ENCODE measurements around the gene ASCL5. TPM values are rescaled to one million over a fixed set of nuclear protein-coding genes. Genes with fewer than 3 reads are reported as not detected.

Gene ASCL5
- total and polyA plus RNA-seq, 10 of the 15 experiments (the other 5 are each of a cell fraction or from before 2014, with no cell fraction given): 0.04 TPM; not detected in 9

- Histone ChIP-seq H3K27me3 (replicated peaks in 1 of 2; ENCODE audit: control insufficient read depth in 2 of 2, insufficient read depth in 2 of 2, low read length in 1 of 2) (peaks cover 2% of the 10 kb centered on the region in 2 experiments; a peak in 3 of 4 replicates), H3K36me3 (ENCODE audit: control insufficient read depth in 2 of 2, insufficient read depth in 2 of 2, low read length in 1 of 2) (no peaks in the 10 kb centered on the region), H2AFZ (ENCODE audit: control insufficient read depth, low read depth, low read length) (no peak overlapping the region), H3K4me1 (ENCODE audit: control insufficient read depth, insufficient read depth, low read length) (no peaks in the 10 kb centered on the region; the same call in 1 of the 2 replicates), H3K4me3 (no peak overlapping the region), H3K4me2 (ENCODE audit: control insufficient read depth, insufficient read depth) (no peak overlapping the region), H3K27ac (ENCODE audit: control insufficient read depth, insufficient read depth) (no peak overlapping the region), H4K20me1 (ENCODE audit: control insufficient read depth, insufficient read depth) (no peaks in the 10 kb centered on the region), H3K79me2 (ENCODE audit: control insufficient read depth, insufficient read depth, low read length) (no peaks in the 10 kb centered on the region), H3K9me3 (replicated peaks; ENCODE audit: control insufficient read depth, insufficient read depth, low read length) (no peaks in the 10 kb centered on the region), H3K9ac (ENCODE audit: control insufficient read depth, insufficient read depth, low read length) (no peak overlapping the region)
- TF ChIP-seq SKIL (IDR thresholded peaks at IDR 0.05; ENCODE audit: low read depth, poor library complexity, severe bottlenecking) (no peak), MEF2A (IDR thresholded peaks at IDR 0.05; ENCODE audit: insufficient read depth, low read depth, low read length) (no peak), POLR2AphosphoS5 (IDR thresholded peaks at IDR 0.05; ENCODE audit: low read length) (no peak), BCL3 (IDR thresholded peaks at IDR 0.05; ENCODE audit: borderline replicate concordance, insufficient read depth, low read depth, low read length, poor library complexity, severe bottlenecking) (no peak)
- in situ Hi-C loops (cut with MboI): no loop called here
- no peak for DNase-seq (ENCODE audit: low read depth, low spot score)
- WGBS (ENCODE audit: insufficient coverage, insufficient replicate concordance, low lambda C conversion rate, missing lambda C conversion rate): 17% methylated on average over 4 of the region's 4 CpGs
- ChIA-PET POLR2A (no interaction called here), SMC1A (ENCODE audit: uncharacterized antibody, unreplicated experiment) (no interaction called here), CTCF (no interaction called here), RAD21 (ENCODE audit: unreplicated experiment) (interaction anchor here (1.4 kb wide), 1 partner anchor 20 kb away, joined by 3 read pairs; no protein-coding TSS in a partner anchor)
- no peak for ATAC-seq
- intact Hi-C loops (cut with micrococcal nuclease; ENCODE audit: unreplicated experiment): no loop called here
- no peak for FAIRE-seq
- no TSS peak for BruUV-seq (replicated peaks)
Observed at GRCh38 chr1:201094832-201095231, 32.2 kb downstream of the ASCL5 start.
